HG03108 (cell line): ENCODE data around the gene RAB27A.

Experiments used
- ATAC-seq: cut with Tn5 transposase; IDR thresholded peaks from one replicate; pipeline ENCODE4 v1.9.1; 2021; ENCODE audit warnings: moderate library complexity; ENCODE audit not compliant: unreplicated experiment

RAB27A gene

GRCh38 chr15:55230051-55230670 is 59.5 kb downstream of the RAB27A start:
- ATAC-seq: no peak

DNA sequence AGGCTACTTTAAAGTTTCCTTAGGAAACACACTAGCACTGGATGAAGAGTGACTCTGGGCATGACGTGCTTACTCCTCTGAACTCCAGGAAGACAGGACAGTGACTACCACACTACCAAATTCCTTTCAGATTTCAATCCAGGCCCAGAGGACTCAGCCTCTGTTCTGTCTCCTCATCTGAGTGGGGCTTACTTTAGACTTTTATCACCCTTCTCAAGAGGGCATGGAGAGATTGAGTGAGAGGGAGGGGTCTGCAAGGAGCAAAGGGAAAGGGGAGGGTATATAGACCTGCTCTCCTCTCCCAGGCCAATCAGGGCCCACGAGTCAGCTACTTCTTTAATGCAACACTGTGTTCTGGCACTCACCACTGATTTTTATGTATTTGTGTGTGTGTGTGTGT is 63.5 kb downstream of the RAB27A start:
- no peak for ATAC-seq

- no peak for ATAC-seq
These were observed 64.7 kb downstream of the RAB27A start for GRCh38 chr15:55224892-55225291.

- ATAC-seq: peak; percentile 71
These were observed 67.0 kb downstream of the RAB27A start for GRCh38 chr15:55222588-55222987.

DNA sequence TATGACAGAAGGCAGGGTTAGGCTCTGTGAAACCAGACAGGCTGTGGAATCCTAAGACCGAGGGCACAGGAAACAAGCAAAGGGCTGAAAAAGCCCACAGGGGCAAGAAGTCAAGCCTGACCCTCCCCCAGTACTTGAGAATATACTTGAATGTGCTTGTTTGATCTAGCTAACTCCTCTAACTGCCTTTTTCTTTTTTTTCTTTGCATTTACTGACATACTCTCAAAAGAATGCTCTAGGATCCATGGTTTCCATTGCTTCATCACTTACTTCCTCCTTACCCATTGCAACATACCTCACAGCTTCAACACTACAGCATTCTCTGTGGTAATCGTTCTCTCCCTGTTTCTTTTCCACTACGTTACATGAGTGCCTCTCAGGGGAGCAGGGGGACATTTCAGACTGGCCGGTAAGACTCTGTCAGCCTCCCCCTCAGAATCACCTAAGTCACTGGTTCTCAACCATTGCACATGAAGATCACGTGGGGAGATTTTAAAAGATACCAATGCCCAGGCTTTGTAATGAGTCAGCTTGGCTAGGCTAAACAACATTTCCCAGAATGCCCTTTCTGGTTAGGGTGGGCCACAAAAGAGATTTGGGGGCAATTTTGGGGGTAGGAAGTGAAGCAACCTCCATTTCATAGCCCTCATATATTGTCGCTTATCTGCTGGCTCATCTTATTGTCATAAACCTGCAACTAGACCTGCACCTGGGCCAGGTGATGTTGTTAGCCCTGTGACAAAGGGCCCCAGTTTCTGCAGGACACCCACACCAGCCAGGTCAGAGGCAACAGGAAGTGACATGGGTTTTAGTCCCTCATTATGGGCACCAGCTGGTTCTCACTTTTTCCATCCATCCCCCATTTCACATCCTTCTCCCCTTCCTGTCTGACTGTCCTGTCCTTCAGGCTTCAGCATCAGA is 68.3 kb downstream of the RAB27A start:
- peak; percentile 36 for ATAC-seq

DNA sequence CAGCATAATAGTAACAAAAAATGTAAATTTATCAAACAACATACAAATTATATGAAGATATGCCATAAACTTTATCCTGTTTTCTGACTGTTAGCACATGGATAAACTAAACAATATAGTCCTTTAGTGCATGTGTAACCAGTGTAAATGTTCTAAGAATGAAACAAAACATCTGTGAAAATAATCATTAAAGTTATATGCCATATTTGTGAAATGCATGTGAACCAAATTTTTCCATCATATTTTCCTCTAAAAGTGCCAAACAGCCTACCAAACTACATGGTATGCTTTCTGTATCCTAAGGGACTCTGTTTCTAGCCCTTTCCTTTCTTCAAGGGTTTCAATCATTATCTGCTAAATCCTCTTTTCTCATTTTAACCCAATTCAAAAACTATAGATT is 69.0 kb downstream of the RAB27A start:
- ATAC-seq: no peak

DNA sequence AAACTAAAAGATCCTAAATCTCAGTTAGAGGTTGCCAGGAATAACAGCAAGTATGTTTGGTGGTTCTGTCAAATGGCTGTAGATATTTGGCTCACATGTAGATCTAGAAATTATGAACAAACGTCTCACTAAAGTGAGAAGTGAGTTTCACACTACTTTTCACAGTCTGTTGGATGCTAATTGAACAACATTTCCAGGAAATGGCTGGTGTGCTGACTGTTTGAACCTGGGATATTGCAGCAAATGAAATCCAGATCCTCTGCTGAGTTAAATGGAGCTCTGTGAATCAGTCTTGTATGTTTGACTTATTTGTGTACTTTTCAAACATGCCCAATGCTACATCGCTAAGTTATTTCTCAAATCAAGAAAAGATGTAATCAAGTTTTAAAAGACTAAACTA is 71.6 kb downstream of the RAB27A start:
- no peak for ATAC-seq

- ATAC-seq: no peak
These were observed 85.1 kb downstream of the RAB27A start for GRCh38 chr15:55204464-55204863.

- no peak for ATAC-seq
These were observed 87.4 kb downstream of the RAB27A start for GRCh38 chr15:55202206-55202605.

- no peak for ATAC-seq
These were observed 90.9 kb downstream of the RAB27A start for GRCh38 chr15:55198706-55199105.

DNA sequence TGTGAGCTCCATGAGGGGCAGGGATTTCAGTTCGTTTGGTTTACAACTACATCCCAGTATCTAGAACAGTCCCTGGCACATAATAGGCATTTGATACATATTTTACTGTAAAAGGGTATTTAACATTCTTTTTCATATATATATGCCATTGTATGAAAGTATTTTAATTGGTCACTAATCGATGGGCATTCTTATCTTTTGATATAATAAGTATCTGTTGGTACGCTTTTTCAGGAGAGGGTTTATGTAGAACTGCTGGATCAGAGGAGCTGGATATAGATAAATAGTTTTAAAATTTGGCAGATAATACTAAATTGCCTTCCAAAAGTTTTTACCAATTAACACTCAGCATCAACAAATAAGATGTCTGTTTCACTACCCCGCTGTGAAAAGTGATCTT is 91.9 kb downstream of the RAB27A start:
- no peak for ATAC-seq

GRCh38 chr15:55197362-55197705 is 92.3 kb downstream of the RAB27A start:
- peak; percentile 4 for ATAC-seq

- ATAC-seq: peak; percentile 95
These were observed 92.9 kb downstream of the RAB27A start, which contains the start of gene RSL24D1 for GRCh38 chr15:55196458-55197361. RSL24D1 (minus strand) TSS chr15:55196941; CDS start chr15:55196890, 51 bp downstream.

DNA sequence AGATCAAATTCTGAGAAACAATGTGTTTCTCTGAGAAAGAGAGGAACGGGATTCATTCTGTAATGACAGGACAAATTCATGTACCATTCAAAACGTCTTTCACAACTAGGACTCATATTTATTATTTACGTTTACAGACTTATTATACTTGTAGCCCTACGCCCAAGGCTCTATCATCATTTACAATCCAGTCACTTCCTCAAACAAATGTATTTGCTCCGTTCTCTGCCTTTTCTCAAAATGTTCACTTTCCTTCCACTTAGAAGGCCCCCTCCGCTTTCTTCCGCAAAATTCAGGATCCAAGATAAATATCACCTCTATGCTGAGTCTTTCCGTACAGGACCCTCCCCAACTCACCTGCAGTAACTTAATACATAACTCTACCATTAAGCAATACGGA is 93.6 kb downstream of the RAB27A start:
- ATAC-seq: no peak

DNA sequence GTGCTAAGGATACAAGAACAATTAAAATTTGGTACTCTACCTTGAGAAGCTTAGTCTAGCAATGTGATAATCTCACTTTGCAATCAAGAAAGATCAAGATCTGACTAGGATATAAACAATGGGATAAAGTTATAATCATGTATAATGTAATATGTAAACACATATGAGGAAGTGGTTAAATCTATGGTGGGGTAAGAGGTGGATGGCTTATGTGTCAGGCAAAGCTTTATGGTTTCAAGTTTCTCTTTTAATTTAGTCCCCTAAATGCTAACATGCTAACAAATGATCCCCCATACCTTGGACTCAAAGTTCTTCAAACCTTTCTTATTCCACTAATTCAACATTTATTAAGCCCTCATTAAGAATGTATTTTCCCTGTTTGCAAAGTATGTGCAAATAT is 95.4 kb downstream of the RAB27A start:
- ATAC-seq: no peak

DNA sequence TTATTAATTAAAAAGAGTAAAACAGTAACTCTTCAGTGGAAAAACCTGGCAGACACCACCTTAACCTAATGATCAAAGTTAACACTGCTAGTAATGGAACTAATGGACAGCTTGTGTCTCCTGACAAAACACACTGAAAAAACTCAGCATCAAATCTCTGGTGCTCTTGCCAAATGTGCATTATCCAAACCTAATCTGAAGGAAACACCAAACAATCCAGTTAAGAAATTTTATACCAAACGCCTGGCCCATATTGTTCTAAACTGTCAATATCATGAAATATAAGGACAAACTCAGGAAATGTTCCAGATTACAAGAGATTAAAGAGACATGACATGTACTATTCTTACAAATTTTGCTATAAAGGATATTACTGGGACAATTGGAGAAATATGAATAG is 103.3 kb downstream of the RAB27A start:
- ATAC-seq: no peak

GRCh38 chr15:55183679-55184078 is 105.9 kb downstream of the RAB27A start:
- ATAC-seq: no peak

- ATAC-seq: no peak
These were observed 110.5 kb downstream of the RAB27A start for GRCh38 chr15:55179141-55179540.

DNA sequence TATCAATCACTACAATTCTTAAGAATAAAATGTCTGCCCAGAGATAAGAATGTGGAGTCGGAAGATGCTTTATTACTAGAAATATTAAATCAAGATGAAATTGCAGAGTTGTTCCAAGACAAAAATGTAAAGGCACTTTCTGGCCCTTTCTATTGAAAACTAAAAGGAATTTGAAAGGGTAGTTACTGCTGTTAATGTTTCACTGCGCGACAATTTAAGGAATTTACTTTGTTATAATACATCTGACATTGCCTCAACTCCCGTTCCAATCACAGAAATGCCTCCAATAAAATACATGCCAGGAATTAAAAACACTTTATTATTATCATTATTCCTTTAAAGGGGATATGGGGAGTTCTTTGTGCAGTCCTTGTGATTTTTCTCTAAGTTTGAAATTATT is 119.3 kb downstream of the RAB27A start:
- ATAC-seq: no peak

DNA sequence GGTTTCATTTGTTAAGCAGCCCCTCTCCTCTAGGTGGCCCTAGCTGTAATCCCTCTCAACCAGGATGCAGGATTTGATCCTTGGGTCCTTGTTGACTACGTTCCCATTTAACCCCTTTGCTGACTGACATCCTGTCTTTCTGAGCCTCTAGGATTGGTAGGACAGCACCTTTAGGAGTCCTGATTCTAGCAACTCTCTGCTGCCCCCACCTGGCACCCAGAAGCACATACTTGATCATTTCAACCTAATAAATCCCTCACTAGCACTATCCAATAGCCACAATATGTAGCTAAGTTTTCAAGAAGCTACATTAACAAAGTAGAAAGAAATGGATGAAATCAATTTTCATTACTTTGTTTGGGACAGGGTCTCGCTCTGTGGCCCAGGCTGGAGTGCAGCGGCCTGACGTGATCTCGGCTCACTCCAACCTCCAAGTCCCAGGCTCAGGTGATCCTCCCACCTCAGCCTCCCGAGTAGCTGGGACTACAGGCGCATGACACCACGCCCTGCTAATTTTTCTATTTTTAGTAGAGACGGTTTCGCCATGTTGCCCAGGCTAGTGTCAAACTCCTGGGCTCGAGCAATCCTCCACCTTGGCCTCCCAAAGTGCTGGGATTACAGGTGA is 121.2 kb downstream of the RAB27A start:
- peak; percentile 64 for ATAC-seq

DNA sequence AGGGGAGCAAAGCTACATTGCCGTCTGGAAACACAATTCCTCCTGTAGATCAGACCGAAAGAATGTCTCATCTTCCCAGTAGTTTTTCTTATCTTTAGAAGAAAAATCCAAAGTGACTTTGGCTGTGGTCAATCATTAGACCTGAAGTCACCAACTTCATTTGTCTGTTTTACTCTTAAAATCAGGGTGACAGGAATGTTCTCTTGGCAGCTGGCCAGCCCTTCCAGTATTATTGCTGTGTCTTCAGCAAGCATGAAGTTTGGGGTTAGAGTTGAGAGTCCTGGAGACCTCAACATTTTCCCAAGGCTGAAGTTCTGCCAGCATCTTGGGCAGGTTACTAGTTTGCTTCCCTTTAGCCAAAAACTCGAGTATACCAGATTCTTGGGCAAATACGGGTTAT is 125.3 kb downstream of the RAB27A start:
- ATAC-seq: no peak
